GM12878 (cell line): ENCODE results near the gene OSBPL2. TPM values are rescaled to one million over a fixed set of nuclear protein-coding genes. Genes with fewer than 3 reads are reported as not detected.
A peak's percentile ranks its signal among the peaks of the same experiment; 100 is the strongest.

Experiments used
- ATAC-seq: fragments of 200-7000 bp; cut with Tn5 transposase; 3 replicates; pipeline ENCODE4 v1.9.1; 2020; ENCODE audit warnings: mild to moderate bottlenecking, moderate library complexity
- BruUV-seq: library from RNA; stranded (reverse); fragments of 400-500 nt; replicated peaks from 2 replicates; lab custom pipeline; 2021; lab: Mats Ljungman, UMichigan
- CTCF ChIA-PET: fragments of 300-600 bp; sonication (Branson Sonifier 250); formaldehyde crosslinking; extraction: SDS; loops from one replicate; lab custom pipeline; 2021; ENCODE audit warnings: inconsistent platforms; lab: Yijun Ruan, JAX
- POLR2A ChIA-PET: fragments of 350-600 bp; formaldehyde crosslinking; extraction: SDS; loops from one replicate; lab custom pipeline; 2021; ENCODE audit warnings: inconsistent platforms; lab: Charles Lee
- RAD21 ChIA-PET: fragments of 300-600 bp; sonication (Branson Sonifier 250); formaldehyde crosslinking; loops from one replicate; lab custom pipeline; 2023; ENCODE audit warnings: antibody characterized with exemption; ENCODE audit not compliant: unreplicated experiment; lab: Charles Lee
- SMC1A ChIA-PET: fragments of 300-600 bp; sonication (Branson Sonifier 250); formaldehyde crosslinking; loops from one replicate; lab custom pipeline; 2023; ENCODE audit not compliant: unreplicated experiment, uncharacterized antibody; lab: Charles Lee
- DNase-seq: peaks from one replicate; pipeline ENCODE4 v3.0.0-alpha.2; 2011; ENCODE audit warnings: low read depth, low spot score
- FAIRE-seq: peaks from 3 replicates; lab custom pipeline; 2011; peaks lifted over from hg19 to GRCh38; lab: Jason Lieb, UNC
- H2AFZ ChIP-seq: 2 replicates; pipeline ENCODE4 v1.6.0; 2011; ENCODE audit warnings: low read depth, low read length, control low read depth; ENCODE audit not compliant: control insufficient read depth
- H3K27ac ChIP-seq: 2 replicates; pipeline ENCODE4 v1.5.1; 2011; ENCODE audit warnings: control low read depth; ENCODE audit not compliant: control insufficient read depth, insufficient read depth
- H3K27me3 ChIP-seq, 2 experiments: replicated peaks in 1 of 2; 2 replicates each; pipeline versions ENCODE4 v1.6.0 to v1.6.1; 2011; ENCODE audit warnings: low read length in 1 of 2; ENCODE audit not compliant: control insufficient read depth in 2 of 2, insufficient read depth in 2 of 2
- H3K36me3 ChIP-seq, 2 experiments: 2 replicates each; pipeline ENCODE4 v1.5.1; 2011; ENCODE audit warnings: low read length in 1 of 2; ENCODE audit not compliant: control insufficient read depth in 2 of 2, insufficient read depth in 2 of 2
- H3K4me1 ChIP-seq: 2 replicates; pipeline ENCODE4 v1.6.1; 2011; ENCODE audit warnings: mild to moderate bottlenecking, low read length, moderate library complexity, mixed read lengths; ENCODE audit not compliant: control insufficient read depth, insufficient read depth
- H3K4me2 ChIP-seq: 2 replicates; pipeline ENCODE4 v1.6.0; 2011; ENCODE audit warnings: control low read depth; ENCODE audit not compliant: control insufficient read depth, insufficient read depth
- H3K4me3 ChIP-seq: fragments of 200-600 bp; sonication (generic); 2 replicates; pipeline ENCODE4 v1.5.1; 2016
- H3K79me2 ChIP-seq: 2 replicates; pipeline ENCODE4 v1.6.0; 2011; ENCODE audit warnings: low read length; ENCODE audit not compliant: control insufficient read depth, insufficient read depth
- H3K9ac ChIP-seq: 2 replicates; pipeline ENCODE4 v1.8.0; 2011; ENCODE audit warnings: low read length, control low read depth, mixed read lengths; ENCODE audit not compliant: control insufficient read depth, insufficient read depth
- H3K9me3 ChIP-seq: replicated peaks from 3 replicates; pipeline ENCODE4 v1.5.1; 2011; ENCODE audit warnings: mild to moderate bottlenecking, low read length; ENCODE audit not compliant: control insufficient read depth, insufficient read depth
- H4K20me1 ChIP-seq: 2 replicates; pipeline ENCODE4 v1.6.0; 2011; ENCODE audit not compliant: control insufficient read depth, insufficient read depth
- ATF7 ChIP-seq: fragments of 450-650 bp; IDR thresholded peaks from 2 replicates; pipeline ENCODE4 v1.6.1; 2016; ENCODE audit warnings: low read depth, mild to moderate bottlenecking
- BCL11A ChIP-seq: IDR thresholded peaks from 2 replicates; pipeline ENCODE4 v1.6.1; 2011; ENCODE audit warnings: low read depth, low read length
- DPF2 ChIP-seq: fragments of 450-650 bp; IDR thresholded peaks from 2 replicates; pipeline ENCODE4 v1.6.1; 2017; ENCODE audit warnings: mild to moderate bottlenecking
- E2F8 ChIP-seq: fragments of 450-650 bp; IDR thresholded peaks from 2 replicates; pipeline ENCODE4 v1.6.1; 2018; ENCODE audit warnings: mild to moderate bottlenecking, low read depth, moderate library complexity; ENCODE audit not compliant: partially characterized antibody
- EED ChIP-seq: sonication (generic); IDR thresholded peaks from 2 replicates; pipeline ENCODE4 v1.6.1; 2016; ENCODE audit warnings: antibody characterized with exemption, low read depth
- ESRRA ChIP-seq: IDR thresholded peaks from 2 replicates; pipeline ENCODE4 v1.6.1; 2012; ENCODE audit warnings: mild to moderate bottlenecking, low read length, improper control_type of control experiment
- HCFC1 ChIP-seq: fragments of 150-350 bp; IDR thresholded peaks from 2 replicates; pipeline ENCODE4 v1.6.1; 2014; ENCODE audit warnings: low read length
- KDM1A ChIP-seq: fragments of 200-600 bp; sonication (generic); IDR thresholded peaks from 2 replicates; pipeline ENCODE4 v1.6.1; 2016; ENCODE audit warnings: borderline replicate concordance
- MTA3 ChIP-seq: IDR thresholded peaks from 2 replicates; pipeline ENCODE4 v1.6.1; 2012; ENCODE audit warnings: low read length, inconsistent platforms, borderline replicate concordance
- NFXL1 ChIP-seq: fragments of 450-650 bp; IDR thresholded peaks from 2 replicates; pipeline ENCODE4 v1.6.1; 2017; ENCODE audit warnings: antibody characterized with exemption, mild to moderate bottlenecking, borderline replicate concordance
- NR2C2 ChIP-seq: IDR thresholded peaks from 2 replicates; pipeline ENCODE4 v1.6.1; 2011; ENCODE audit warnings: borderline replicate concordance, low read depth; ENCODE audit not compliant: control insufficient read depth, insufficient read length
- NRF1 ChIP-seq: conservative IDR thresholded peaks from 2 replicates; pipeline ENCODE4 v1.6.1; 2011; ENCODE audit warnings: mild to moderate bottlenecking, low read depth, low read length, improper control_type of control experiment
- SREBF2 ChIP-seq: IDR thresholded peaks from 2 replicates; pipeline ENCODE4 v1.6.1; 2012; ENCODE audit warnings: mild to moderate bottlenecking, low read length
- STAT3 ChIP-seq: IDR thresholded peaks from 2 replicates; pipeline ENCODE4 v1.6.1; 2011; ENCODE audit warnings: low read depth, low read length, improper control_type of control experiment
- TBL1XR1 ChIP-seq: IDR thresholded peaks from 2 replicates; pipeline ENCODE4 v1.6.1; 2012; ENCODE audit warnings: low read depth, low read length, improper control_type of control experiment
- YBX1 ChIP-seq: fragments of 450-650 bp; IDR thresholded peaks from 2 replicates; pipeline ENCODE4 v1.6.1; 2016; ENCODE audit warnings: antibody characterized with exemption
- ZBTB40 ChIP-seq: fragments of 450-650 bp; IDR thresholded peaks from 2 replicates; pipeline ENCODE4 v1.6.1; 2016; ENCODE audit warnings: mild to moderate bottlenecking, moderate library complexity, borderline replicate concordance
- ZNF217 ChIP-seq: fragments of 450-650 bp; IDR thresholded peaks from 2 replicates; pipeline ENCODE4 v1.6.1; 2017; ENCODE audit warnings: antibody characterized with exemption, mild to moderate bottlenecking
- WGBS: methylation state at CpG from one replicate; pipeline ENCODE4 v1.1.6; 2016; ENCODE audit warnings: low lambda C conversion rate; ENCODE audit not compliant: insufficient replicate concordance, insufficient coverage; ENCODE audit errors: missing lambda C conversion rate; 5-methylcytosine and 5-hydroxymethylcytosine counted together
- in situ Hi-C: fragments of 300-500 bp; cut with MboI; formaldehyde crosslinking; loops from 9 replicates; pipeline ENCODE4 v1.14.3; 2018; ENCODE audit warnings: mixed read lengths
- intact Hi-C: fragments of 100-400 bp; cut with micrococcal nuclease; formaldehyde crosslinking; loops from one replicate; pipeline ENCODE4 v1.14.2; 2022; ENCODE audit not compliant: unreplicated experiment
- polyA plus RNA-seq, 11 experiments: library from polyadenylated mRNA; depleted of rRNA in 4 of 11; unstranded in 6 of 11; stranded (reverse) in 5 of 11; fragments of >200 nt; fragmentation: Nextera tagmentation in 4 of 11; fragmentation: Illumina TruSeq in 1 of 11; extraction: Ambion mirVana in 4 of 11; extraction: Trizol in 1 of 11; gene quantifications; 1 replicate in 1 of 11; 2 replicates in 10 of 11; pipeline versions ENCODE4 v1.2.1 to v1.2.3, GENCODE V29; 2011 to 2016; ENCODE audit warnings: inconsistent platforms in 2 of 11, missing spikeins in 2 of 11, low read depth in 1 of 11
- total RNA-seq, 4 experiments: library from RNA; depleted of rRNA in 3 of 4; stranded (reverse); fragments of >200 nt in 3 of 4; fragmentation: Illumina TruSeq in 1 of 4; extraction: Trizol in 1 of 4; gene quantifications; 2 replicates each; pipeline versions ENCODE4 v1.2.1 to v1.2.3, GENCODE V29; 2013 to 2021

The OSBPL2 gene
- total and polyA plus RNA-seq, 10 of the 15 experiments (the other 5 are each of a cell fraction or from before 2014, with no cell fraction given): 2.8 to 22.3 (median 14.7) TPM

GRCh38 chr20:62321521-62321948 lies 83.2 kb downstream of the OSBPL2 start:
- ATAC-seq: peak; percentile 65
- Histone ChIP-seq H3K9ac (no peak overlapping the region), H3K27ac (no peak overlapping the region), H4K20me1 (no peaks in the 10 kb centered on the region), H3K4me1 (no peaks in the 10 kb centered on the region), H3K79me2 (no peaks in the 10 kb centered on the region), H3K4me3 (no peak overlapping the region), H2AFZ (no peak overlapping the region), H3K27me3 (no peaks in the 10 kb centered on the region), H3K36me3 (no peaks in the 10 kb centered on the region), H3K4me2 (no peak overlapping the region), H3K9me3 (no peaks in the 10 kb centered on the region; the same call in 2 of the 3 replicates)
- SMC1A ChIA-PET: no interaction called here
- no peak for TF ChIP-seq TBL1XR1
- TF ChIP-seq YBX1: no peak
- TF ChIP-seq E2F8: no peak
- no peak for TF ChIP-seq STAT3
- TF ChIP-seq ATF7: no peak
- no peak for TF ChIP-seq ZNF217
- TF ChIP-seq EED: no peak
- no peak for TF ChIP-seq HCFC1
- TF ChIP-seq BCL11A: no peak
- no peak for TF ChIP-seq ESRRA
- TF ChIP-seq DPF2: no peak
- no peak for TF ChIP-seq MTA3
- no peak for TF ChIP-seq NR2C2
- TF ChIP-seq NRF1: no peak
- no peak for TF ChIP-seq ZBTB40
- no peak for TF ChIP-seq KDM1A
- no peak for TF ChIP-seq SREBF2
- no peak for TF ChIP-seq NFXL1
- FAIRE-seq: no peak
- no TSS peak for BruUV-seq
- 88% methylated on average over 5 of the region's 7 CpGs for WGBS
- RAD21 ChIA-PET: no interaction called here
- in situ Hi-C loops (no loop called here), intact Hi-C loops (no loop called here)
- no peak for DNase-seq
- POLR2A ChIA-PET: no interaction called here
- CTCF ChIA-PET: no interaction called here
